ENCODE results near the gene RPL4.

Gene RPL4

DNA sequence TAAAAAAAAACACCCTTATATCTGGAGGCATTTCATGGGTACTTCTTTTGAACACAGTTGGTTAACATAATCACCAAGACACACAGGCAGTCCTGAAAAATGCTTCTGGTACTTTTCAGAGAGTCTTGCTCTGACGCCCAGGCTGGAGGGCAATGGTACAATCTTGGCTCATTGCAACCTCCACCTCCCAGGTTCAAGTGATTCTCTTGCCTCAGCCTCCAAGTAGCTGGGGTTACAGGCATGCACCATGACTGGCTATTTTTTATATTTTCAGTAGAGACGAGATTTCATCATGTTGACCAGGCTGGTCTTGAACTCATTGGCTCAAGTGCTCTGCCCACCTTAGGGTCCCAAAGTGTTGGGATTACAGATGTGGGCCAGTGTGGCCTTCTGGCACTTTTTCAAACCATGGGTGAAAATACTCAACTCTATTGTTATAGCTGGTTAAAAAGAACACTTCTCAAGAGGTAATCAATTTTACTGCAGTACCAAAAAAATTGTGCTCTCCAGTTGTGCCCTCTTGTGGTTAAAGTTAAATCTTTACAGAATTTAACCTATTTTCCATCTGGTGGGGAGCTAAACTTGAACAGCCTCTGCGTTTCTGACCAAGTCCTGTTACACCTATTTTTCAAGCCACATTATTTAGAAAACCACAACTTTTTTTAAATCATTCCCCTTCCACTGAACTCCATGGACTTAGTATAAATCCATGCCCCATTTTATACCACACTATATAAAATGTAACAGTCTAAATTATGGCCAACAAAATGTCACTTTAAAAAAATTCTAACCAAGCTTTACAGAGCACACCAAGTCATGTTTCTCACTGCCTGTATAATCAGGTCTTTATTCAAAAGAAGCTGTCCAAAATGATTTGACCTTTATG is 5.9 kb downstream of the RPL4 start:
- TF ChIP-seq, protein P1, sequence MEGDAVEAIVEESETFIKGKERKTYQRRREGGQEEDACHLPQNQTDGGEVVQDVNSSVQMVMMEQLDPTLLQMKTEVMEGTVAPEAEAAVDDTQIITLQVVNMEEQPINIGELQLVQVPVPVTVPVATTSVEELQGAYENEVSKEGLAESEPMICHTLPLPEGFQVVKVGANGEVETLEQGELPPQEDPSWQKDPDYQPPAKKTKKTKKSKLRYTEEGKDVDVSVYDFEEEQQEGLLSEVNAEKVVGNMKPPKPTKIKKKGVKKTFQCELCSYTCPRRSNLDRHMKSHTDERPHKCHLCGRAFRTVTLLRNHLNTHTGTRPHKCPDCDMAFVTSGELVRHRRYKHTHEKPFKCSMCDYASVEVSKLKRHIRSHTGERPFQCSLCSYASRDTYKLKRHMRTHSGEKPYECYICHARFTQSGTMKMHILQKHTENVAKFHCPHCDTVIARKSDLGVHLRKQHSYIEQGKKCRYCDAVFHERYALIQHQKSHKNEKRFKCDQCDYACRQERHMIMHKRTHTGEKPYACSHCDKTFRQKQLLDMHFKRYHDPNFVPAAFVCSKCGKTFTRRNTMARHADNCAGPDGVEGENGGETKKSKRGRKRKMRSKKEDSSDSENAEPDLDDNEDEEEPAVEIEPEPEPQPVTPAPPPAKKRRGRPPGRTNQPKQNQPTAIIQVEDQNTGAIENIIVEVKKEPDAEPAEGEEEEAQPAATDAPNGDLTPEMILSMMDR (conservative IDR thresholded peaks at IDR 0.05; ENCODE audit: low read depth, low read length): peak; percentile 32
- no peak overlapping the region for H3K4me3 ChIP-seq (ENCODE audit: low read length)
- DNase-seq (ENCODE audit: low read depth): no peak

DNA sequence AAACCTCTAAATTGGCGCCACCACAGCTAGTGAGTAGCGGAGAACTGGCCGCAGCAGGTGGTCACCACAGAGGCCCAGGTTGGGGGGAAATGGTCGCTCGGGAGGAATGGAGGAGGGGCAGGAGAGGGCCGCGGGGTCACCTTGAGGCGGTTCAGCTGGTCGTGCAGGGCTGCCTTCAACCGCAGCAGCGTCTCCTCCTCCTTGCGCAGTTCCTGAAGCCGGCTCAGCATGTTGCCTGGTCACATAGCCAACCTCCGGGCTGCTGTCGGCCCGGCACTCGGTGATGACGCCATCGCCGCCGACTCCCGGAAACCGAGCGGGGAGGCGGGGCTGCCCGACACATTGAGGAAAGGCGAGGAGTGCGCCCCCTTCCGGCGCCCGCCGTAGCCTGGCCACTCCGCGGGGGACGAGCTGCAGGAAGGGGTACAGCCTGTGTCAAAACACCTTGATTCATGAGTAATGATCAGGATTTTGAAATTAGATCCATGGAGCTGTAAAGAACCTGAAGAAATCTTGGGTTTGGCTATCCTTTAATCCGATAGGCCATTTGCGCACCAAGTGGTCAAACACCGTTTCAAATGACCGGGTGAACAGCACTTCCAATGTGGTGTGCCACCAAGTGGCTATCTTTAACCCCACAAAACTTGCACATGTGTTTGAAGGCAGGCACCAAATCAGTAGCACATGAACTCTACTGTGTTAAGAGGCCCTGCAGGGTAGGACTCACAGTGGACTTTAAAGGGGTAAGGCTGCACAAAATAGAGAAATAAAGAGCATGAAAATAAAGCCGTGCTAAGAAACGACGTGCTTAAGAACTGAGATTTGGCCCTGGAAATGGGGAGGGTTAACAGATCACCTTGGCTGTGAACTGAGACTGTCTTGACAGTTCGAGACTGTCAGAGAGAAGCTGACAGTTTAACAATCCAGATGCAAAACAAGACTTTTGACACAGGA is 6.9 kb downstream of the RPL4 start, which contains the start of gene SNAPC5:
Gene SNAPC5 (minus strand): TSS at position 261 of the 954 bp plus-strand sequence. CDS start 31 bp downstream, at position 230.
- TF ChIP-seq, protein P1 (conservative IDR thresholded peaks at IDR 0.05; ENCODE audit: low read depth, low read length): peak; percentile 93
- H3K4me3 ChIP-seq (ENCODE audit: low read length): peak within 1 kb of the TSS; percentile 96
- peak; percentile 76 for DNase-seq (ENCODE audit: low read depth)

DNA sequence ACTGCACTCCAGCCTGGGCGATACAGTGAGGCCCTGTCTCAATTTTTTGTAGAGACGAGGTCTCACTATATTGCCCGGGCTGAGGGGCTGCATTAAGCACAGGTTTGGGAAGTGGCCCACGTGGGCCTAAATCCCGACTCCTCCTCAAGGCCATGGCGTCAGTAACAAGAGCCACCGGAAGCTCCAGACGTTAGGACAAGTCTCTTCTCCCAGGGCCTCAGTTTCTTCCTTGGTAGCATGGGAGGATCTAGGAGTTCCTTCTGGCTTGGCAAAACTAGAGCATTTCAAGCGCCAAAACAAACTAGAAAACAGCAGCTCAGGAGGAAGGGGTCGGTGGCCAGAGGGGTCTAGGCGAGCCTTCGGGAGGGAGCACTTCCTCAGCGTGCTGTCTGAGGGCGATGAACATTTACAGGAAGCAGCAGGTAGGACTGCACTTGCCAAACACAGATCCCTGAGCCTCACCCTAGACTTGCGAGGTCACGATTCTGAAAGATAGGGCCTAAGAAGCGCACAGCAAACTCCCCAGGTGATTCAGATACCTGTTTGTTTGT is 7.6 kb downstream of the RPL4 start:
- TF ChIP-seq, protein P1 (conservative IDR thresholded peaks at IDR 0.05; ENCODE audit: low read depth, low read length): no peak
- H3K4me3 ChIP-seq (ENCODE audit: low read length): peak overlapping the region; percentile 96
- DNase-seq (ENCODE audit: low read depth): no peak

DNA sequence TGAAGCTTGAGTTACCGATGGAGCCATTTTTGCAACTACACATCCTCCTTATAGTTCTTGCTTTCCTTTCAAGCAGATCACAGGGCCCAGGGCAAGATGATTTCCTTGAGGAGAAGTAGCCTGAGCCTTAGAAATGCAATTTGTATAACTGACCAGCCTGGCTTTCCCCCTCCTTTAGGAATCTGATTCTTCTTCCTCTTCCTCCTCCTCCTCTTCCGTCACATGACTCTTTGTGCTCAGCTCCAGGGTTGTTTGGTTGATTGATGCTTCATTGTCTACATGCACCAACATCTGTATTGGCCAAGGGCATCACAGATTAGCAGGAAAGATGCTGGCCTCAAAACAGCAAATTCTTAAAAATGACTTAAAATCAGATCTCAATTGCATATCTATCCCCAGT is 10.4 kb downstream of the RPL4 start:
- no peak for DNase-seq (ENCODE audit: low read depth)
- no peak overlapping the region for H3K4me3 ChIP-seq (ENCODE audit: low read length)
- TF ChIP-seq, protein P1 (conservative IDR thresholded peaks at IDR 0.05; ENCODE audit: low read depth, low read length): no peak

DNA sequence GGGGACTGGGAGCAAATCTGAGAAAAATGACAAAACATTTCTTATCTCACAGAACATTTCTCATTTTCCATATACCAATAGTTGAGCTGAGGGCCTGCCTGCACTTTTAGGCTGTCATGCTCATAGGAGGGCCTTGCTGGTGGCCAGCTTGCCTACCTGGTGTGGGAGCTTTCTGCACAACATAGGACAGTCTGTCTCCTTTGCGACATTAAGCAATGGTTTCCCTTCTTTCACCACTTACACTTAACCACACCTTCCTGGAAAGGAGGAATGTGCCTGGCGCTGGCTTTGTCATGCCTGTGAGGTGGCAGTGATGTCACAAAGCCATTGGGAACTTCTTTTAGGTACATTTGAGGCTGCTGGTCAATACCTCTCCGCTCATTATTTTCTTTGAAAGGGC is 12.8 kb downstream of the RPL4 start:
- no peak overlapping the region for H3K4me3 ChIP-seq (ENCODE audit: low read length)
- no peak for DNase-seq (ENCODE audit: low read depth)
- TF ChIP-seq, protein P1 (conservative IDR thresholded peaks at IDR 0.05; ENCODE audit: low read depth, low read length): no peak

DNA sequence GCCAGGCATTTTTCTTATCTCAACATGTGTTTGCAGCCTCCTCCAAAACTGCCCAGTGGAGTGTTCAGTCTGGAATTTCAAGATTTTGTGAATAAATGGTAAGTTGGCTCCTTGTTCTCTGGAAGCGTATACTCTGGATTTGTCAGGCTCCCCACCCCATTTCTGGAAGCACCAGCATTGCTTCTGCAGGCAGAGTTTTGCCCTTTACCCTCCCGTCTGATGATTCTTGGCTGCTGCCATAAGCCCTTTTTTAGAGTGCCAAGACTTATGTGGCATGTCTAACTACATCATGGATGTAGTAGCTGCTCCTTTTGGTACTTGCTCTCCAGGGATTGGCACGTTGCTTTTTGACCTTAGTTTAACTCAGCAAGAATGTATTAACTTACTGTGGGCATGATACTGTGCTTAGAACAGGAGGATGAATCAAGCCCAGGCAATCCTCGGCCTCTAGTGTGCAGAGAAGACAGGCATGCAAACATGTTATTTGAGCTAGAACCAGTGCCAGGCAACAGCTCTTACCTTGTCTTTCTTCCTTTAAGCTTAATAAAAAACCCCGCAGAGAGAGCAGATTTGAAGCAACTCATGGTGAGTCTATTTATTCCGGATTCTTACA is 15.4 kb downstream of the RPL4 start:
- TF ChIP-seq, protein P1 (conservative IDR thresholded peaks at IDR 0.05; ENCODE audit: low read depth, low read length): no peak
- H3K4me3 ChIP-seq (ENCODE audit: low read length): no peak overlapping the region
- DNase-seq (ENCODE audit: low read depth): no peak

All from retinal pigment epithelial cell (primary cell).